ENCODE data around the gene HS6ST1. TPM values are rescaled to one million over a fixed set of nuclear protein-coding genes. Genes with fewer than 3 reads are reported as not detected.

Gene HS6ST1
- total and polyA plus RNA-seq, 2 donors (not counting 1 experiment from before 2014, with no cell fraction given): 7.8 to 22.7 TPM

- H3K27me3 Mint-ChIP-seq: no peaks in the 10 kb centered on the region
- 90% methylated on average over 16 of the region's 16 CpGs for WGBS (ENCODE audit: insufficient coverage)
- no peak overlapping the region for H2AFZ ChIP-seq (ENCODE audit: insufficient read depth, low read depth, low read length, poor library complexity, severe bottlenecking)
- no peak overlapping the region for H3K4me3 ChIP-seq (ENCODE audit: control extremely low read depth in 1 of 5, extremely low read depth in 1 of 5, insufficient read depth in 1 of 5, low read depth in 2 of 5, low read length in 4 of 5)
- peaks cover 0 to 2% (median 0%) of the 10 kb centered on the region in 3 donors for H3K9me3 ChIP-seq (ENCODE audit: control extremely low read depth in 1 of 3, control insufficient read depth in 2 of 3, insufficient read depth in 1 of 3, low read length in 2 of 3)
- no peak overlapping the region for H3K27ac ChIP-seq (ENCODE audit: low read length in 2 of 2)
- POLR2A ChIA-PET: no interaction called here
- no peak overlapping the region for H3K9ac ChIP-seq (ENCODE audit: low read length)
- no peak for ATAC-seq (ENCODE audit: low read depth)
- H3K27me3 ChIP-seq (replicated peaks in 1 of 4; ENCODE audit: control extremely low read depth in 1 of 4, control insufficient read depth in 3 of 4, insufficient read depth in 4 of 4, low read length in 3 of 4): no peaks in the 10 kb centered on the region
- H3K4me1 Mint-ChIP-seq: no peaks in the 10 kb centered on the region
- H3K79me2 ChIP-seq (ENCODE audit: control insufficient read depth, insufficient read depth, low read length): no peaks in the 10 kb centered on the region
- H3K27ac Mint-ChIP-seq: no peak overlapping the region
- no peaks in the 10 kb centered on the region for H4K20me1 ChIP-seq (ENCODE audit: control insufficient read depth, insufficient read depth, low read length, poor library complexity, severe bottlenecking)
- no peak for DNase-seq
- H3K4me1 ChIP-seq (ENCODE audit: control insufficient read depth in 2 of 2, insufficient read depth in 2 of 2, low read length in 2 of 2): no peaks in the 10 kb centered on the region
- TF ChIP-seq CTCF (IDR thresholded peaks at IDR 0.05) (no peak), EZH2 (IDR thresholded peaks at IDR 0.05; ENCODE audit: borderline replicate concordance, insufficient read depth, low read depth, low read length, poor library complexity, severe bottlenecking) (no peak)
- no peaks in the 10 kb centered on the region for H3K36me3 ChIP-seq (replicated peaks in 1 of 2; ENCODE audit: control extremely low read depth in 1 of 2, control insufficient read depth in 1 of 2, extremely low read depth in 1 of 2, insufficient read depth in 2 of 2, low read length in 1 of 2)
- intact Hi-C loops (cut with micrococcal nuclease): no loop called here
- H3K9me3 Mint-ChIP-seq (ENCODE audit: insufficient read depth): no peaks in the 10 kb centered on the region
- no peak overlapping the region for H3K4me3 Mint-ChIP-seq
- CTCF ChIA-PET: no interaction called here
- H3K4me2 ChIP-seq (replicated peaks; ENCODE audit: low read depth, low read length, poor library complexity, severe bottlenecking): no peak overlapping the region
Observed at GRCh38 chr2:128358941-128359731, 40.5 kb upstream of the HS6ST1 start.

Measured in B cell (primary cell).